Lower leg skin (tissue), 4 donors: Measurements from ENCODE around the gene PRR5. TPM values are rescaled to one million over a fixed set of nuclear protein-coding genes. Genes with fewer than 3 reads are reported as not detected.

Source experiments
- DNase-seq, 2 donors: peaks; one replicate each; pipeline ENCODE4 v3.0.0-alpha.2; 2019; ENCODE audit warnings: low spot score in 2 of 2
- H3K4me3 ChIP-seq: fragments of 200-600 bp; sonication (generic); 2 replicates; pipeline ENCODE4 v1.5.1; 2017; ENCODE audit warnings: mild to moderate bottlenecking, low read depth; ENCODE audit not compliant: poor library complexity, severe bottlenecking
- CTCF ChIP-seq, 3 donors: fragments of 450-650 bp; IDR thresholded peaks; one replicate each; pipeline ENCODE4 v1.5.1; 2016; ENCODE audit warnings: antibody characterized with exemption in 3 of 3, mild to moderate bottlenecking in 3 of 3, moderate library complexity in 2 of 3
- POLR2A ChIP-seq, 2 donors: fragments of 450-650 bp; IDR thresholded peaks; one replicate each; pipeline ENCODE4 v1.6.1; 2016 to 2017; ENCODE audit warnings: antibody characterized with exemption in 2 of 2, mild to moderate bottlenecking in 1 of 2, moderate library complexity in 1 of 2
- WGBS, 2 donors: methylation state at CpG; one replicate each; pipeline ENCODE4 v1.1.5; 2018; 5-methylcytosine and 5-hydroxymethylcytosine counted together
- intact Hi-C: fragments of 100-400 bp; cut with DNase I; formaldehyde crosslinking; loops from one replicate; pipeline ENCODE4 v1.15.0; 2023; ENCODE audit warnings: low total_unique reads
- total RNA-seq, 4 donors: library from RNA; depleted of rRNA; stranded (reverse); fragments of >200 nt; gene quantifications; one replicate each; pipeline ENCODE4 v1.1.0, GENCODE V29; 2016

PRR5 gene
- total RNA-seq, 4 donors from 2014 or later, result 18.7 to 28.4 (median 19.6) TPM

GRCh38 chr22:44727709-44728108 is 25.7 kb downstream of the PRR5 start:
- intact Hi-C loops, result no loop called here
- 89 to 93% methylated on average over 11 to 13 of the region's 13 CpGs for WGBS, 2 donors
- no peak overlapping the region for H3K4me3 ChIP-seq
- DNase-seq, result no peak
- TF ChIP-seq POLR2A (IDR thresholded peaks at IDR 0.05) (no peak), CTCF (IDR thresholded peaks at IDR 0.05) (no peak)

GRCh38 chr22:44728761-44729324 is 26.8 kb downstream of the PRR5 start:
- TF ChIP-seq CTCF (IDR thresholded peaks at IDR 0.05), result no peak
- TF ChIP-seq POLR2A (IDR thresholded peaks at IDR 0.05), result no peak
- WGBS, 2 donors, result 74 to 76% methylated on average over 21 of the region's 21 CpGs
- intact Hi-C loops, result no loop called here
- no peak overlapping the region for H3K4me3 ChIP-seq
- DNase-seq, result no peak

- no peak for DNase-seq
- 59 to 75% methylated on average over 25 to 38 of the region's 39 CpGs for WGBS, 2 donors
- H3K4me3 ChIP-seq, result no peak overlapping the region
- intact Hi-C loops, result no loop called here
- no peak for TF ChIP-seq CTCF (IDR thresholded peaks at IDR 0.05)
- no peak for TF ChIP-seq POLR2A (IDR thresholded peaks at IDR 0.05)
Observed at GRCh38 chr22:44729391-44730021, 27.5 kb downstream of the PRR5 start.

GRCh38 chr22:44730022-44730393 is 28.0 kb downstream of the PRR5 start:
- WGBS, 2 donors, result 65 to 68% methylated on average over 13 to 14 of the region's 14 CpGs
- no peak for DNase-seq
- intact Hi-C loops, result no loop called here
- H3K4me3 ChIP-seq, result no peak overlapping the region
- TF ChIP-seq POLR2A (IDR thresholded peaks at IDR 0.05) (no peak), CTCF (IDR thresholded peaks at IDR 0.05) (no peak)

GRCh38 chr22:44730490-44731356 is 28.7 kb downstream of the PRR5 start:
- intact Hi-C loops, result no loop called here
- no peak for TF ChIP-seq CTCF (IDR thresholded peaks at IDR 0.05)
- TF ChIP-seq POLR2A (IDR thresholded peaks at IDR 0.05), result no peak
- DNase-seq, result no peak

More at GRCh38 chr22:44730490-44731356, 28.7 kb downstream of the PRR5 start:
- H3K4me3 ChIP-seq, result no peak overlapping the region
- WGBS, 2 donors, result 86 to 87% methylated on average over 19 of the region's 19 CpGs
